H1 (cell line): ENCODE results near the gene TAF4. TPM values are rescaled to one million over a fixed set of nuclear protein-coding genes. Genes with fewer than 3 reads are reported as not detected.

Experiments used
- CTCF ChIA-PET: fragments of 300-600 bp; sonication (Branson Sonifier 250); formaldehyde crosslinking; loops from one replicate; lab custom pipeline; 2021; ENCODE audit not compliant: partially characterized antibody; lab: Charles Lee
- POLR2A ChIA-PET: fragments of 300-600 bp; sonication (Branson Sonifier 250); formaldehyde crosslinking; loops from one replicate; lab custom pipeline; 2021; ENCODE audit warnings: inconsistent platforms; ENCODE audit not compliant: partially characterized antibody; lab: Charles Lee
- DNase-seq, 2 experiments: peaks; one replicate each; pipeline versions ENCODE4 v3.0.0 to v3.0.0-alpha.2; 2010 to 2022; ENCODE audit warnings: low spot score in 2 of 2, low read depth in 1 of 2, mixed read lengths in 1 of 2
- FAIRE-seq: peaks from 2 replicates; lab custom pipeline; 2011; peaks lifted over from hg19 to GRCh38; lab: Jason Lieb, UNC
- H2AFZ ChIP-seq: 2 replicates; pipeline ENCODE4 v1.8.1; 2012; ENCODE audit warnings: low read length, inconsistent platforms
- H2AK5ac ChIP-seq: 2 replicates; pipeline ENCODE4 v1.6.1; 2013; ENCODE audit warnings: low read depth, low read length
- H2BK120ac ChIP-seq: replicated peaks from 2 replicates; pipeline ENCODE3; 2013; ENCODE audit warnings: low read depth, low read length, inconsistent platforms
- H2BK12ac ChIP-seq: 2 replicates; pipeline ENCODE4 v1.6.1; 2013; ENCODE audit warnings: low read depth, low read length
- H2BK15ac ChIP-seq: 2 replicates; pipeline ENCODE4 v1.6.1; 2013; ENCODE audit warnings: low read length
- H2BK20ac ChIP-seq: 2 replicates; pipeline ENCODE4 v1.6.1; 2013; ENCODE audit warnings: low read length
- H2BK5ac ChIP-seq: 2 replicates; pipeline ENCODE4 v1.6.1; 2013; ENCODE audit warnings: low read depth, low read length
- H3K14ac ChIP-seq: 2 replicates; pipeline ENCODE4 v1.6.1; 2013; ENCODE audit warnings: inconsistent platforms; ENCODE audit not compliant: insufficient read length
- H3K18ac ChIP-seq: 2 replicates; pipeline ENCODE4 v1.6.1; 2013; ENCODE audit warnings: low read length; ENCODE audit errors: extremely low read depth
- H3K23ac ChIP-seq: 2 replicates; pipeline ENCODE4 v1.6.1; 2013; ENCODE audit warnings: inconsistent platforms; ENCODE audit not compliant: insufficient read length
- H3K23me2 ChIP-seq: 2 replicates; pipeline ENCODE4 v1.6.1; 2013; ENCODE audit warnings: low read depth, low read length
- H3K27ac ChIP-seq: 2 replicates; pipeline ENCODE4 v1.6.1; 2011; ENCODE audit warnings: low read depth, low read length, inconsistent platforms
- H3K27me3 ChIP-seq, 4 experiments: replicated peaks in 1 of 4; 1 replicate in 1 of 4; 2 replicates in 3 of 4; pipeline versions ENCODE4 v1.6.1 to v1.8.1; 2011 to 2013; ENCODE audit warnings: low read length in 3 of 4, mild to moderate bottlenecking in 3 of 4, inconsistent platforms in 2 of 4, mixed read lengths in 2 of 4, moderate library complexity in 1 of 4; ENCODE audit not compliant: control insufficient read depth in 3 of 4, insufficient read depth in 3 of 4; ENCODE audit errors: extremely low read depth in 1 of 4
- H3K36me3 ChIP-seq, 4 experiments: 2 replicates each; pipeline versions ENCODE4 v1.6.1 to v1.8.1; 2011 to 2013; ENCODE audit warnings: mild to moderate bottlenecking in 4 of 4, low read length in 3 of 4, moderate library complexity in 2 of 4, control low read depth in 1 of 4, inconsistent platforms in 1 of 4; ENCODE audit not compliant: insufficient read depth in 4 of 4, control insufficient read depth in 2 of 4
- H3K4ac ChIP-seq: replicated peaks from 2 replicates; pipeline ENCODE3; 2013; ENCODE audit warnings: low read length, low read depth, mixed read lengths, inconsistent platforms; ENCODE audit not compliant: insufficient read length
- H3K4me1 ChIP-seq, 4 experiments: replicated peaks in 1 of 4; 1 replicate in 1 of 4; 2 replicates in 3 of 4; pipeline versions ENCODE4 v1.6.1 to v1.8.1; 2011 to 2013; ENCODE audit warnings: low read length in 3 of 4, inconsistent platforms in 2 of 4, mixed read lengths in 1 of 4; ENCODE audit not compliant: insufficient read depth in 4 of 4, control insufficient read depth in 3 of 4
- H3K4me2 ChIP-seq, 2 experiments: 2 replicates each; pipeline versions ENCODE4 v1.6.1 to v1.8.1; 2011 to 2013; ENCODE audit warnings: low read depth in 2 of 2, low read length in 2 of 2, control low read depth in 1 of 2, inconsistent platforms in 1 of 2, mild to moderate bottlenecking in 1 of 2; ENCODE audit not compliant: insufficient read depth in 1 of 2
- H3K4me3 ChIP-seq, 4 experiments: fragments of 200-600, 300-600 bp in 1 of 4; sonication (generic), shearing (Covaris generic), sonication (Bioruptor Twin) in 1 of 4; 2 replicates each; pipeline versions ENCODE4 v1.5.1 to v1.8.1; 2011 to 2016; ENCODE audit warnings: low read length in 4 of 4, low read depth in 3 of 4, control low read depth in 2 of 4, inconsistent platforms in 2 of 4, mild to moderate bottlenecking in 2 of 4, mixed read lengths in 1 of 4, moderate library complexity in 1 of 4; ENCODE audit not compliant: insufficient read depth in 2 of 4; ENCODE audit errors: extremely low read depth in 1 of 4
- H3K56ac ChIP-seq: replicated peaks from 2 replicates; pipeline ENCODE3; 2013; ENCODE audit warnings: low read depth, mild to moderate bottlenecking, mixed read lengths, low read length, inconsistent platforms; ENCODE audit not compliant: insufficient read length
- H3K79me1 ChIP-seq: 2 replicates; pipeline ENCODE4 v1.6.1; 2013; ENCODE audit warnings: low read depth, low read length, control low read depth
- H3K79me2 ChIP-seq, 2 experiments: 2 replicates each; pipeline versions ENCODE4 v1.6.1 to v1.8.1; 2012 to 2013; ENCODE audit warnings: low read length in 2 of 2, mild to moderate bottlenecking in 2 of 2, inconsistent platforms in 1 of 2; ENCODE audit not compliant: insufficient read depth in 2 of 2, control insufficient read depth in 1 of 2
- H3K9ac ChIP-seq, 4 experiments: replicated peaks in 1 of 4; 1 replicate in 1 of 4; 2 replicates in 3 of 4; pipeline versions ENCODE4 v1.6.1 to v1.8.1; 2011 to 2013; ENCODE audit warnings: low read depth in 3 of 4, low read length in 3 of 4, control low read depth in 2 of 4, mild to moderate bottlenecking in 2 of 4, moderate library complexity in 2 of 4, inconsistent platforms in 1 of 4; ENCODE audit errors: extremely low read depth in 1 of 4
- H3K9me3 ChIP-seq, 2 experiments: 2 replicates each; pipeline versions ENCODE4 v1.6.1 to v1.8.1; 2012 to 2013; ENCODE audit warnings: mild to moderate bottlenecking in 2 of 2, moderate library complexity in 2 of 2, control low read depth in 1 of 2, inconsistent platforms in 1 of 2, low read depth in 1 of 2, low read length in 1 of 2, mixed read lengths in 1 of 2; ENCODE audit not compliant: insufficient read depth in 2 of 2
- H4K20me1 ChIP-seq, 2 experiments: replicated peaks in 1 of 2; 2 replicates each; pipeline versions ENCODE3 to v1.8.1; 2011 to 2013; ENCODE audit warnings: inconsistent platforms in 2 of 2, low read length in 2 of 2, mild to moderate bottlenecking in 1 of 2; ENCODE audit not compliant: insufficient read depth in 2 of 2, control insufficient read depth in 1 of 2
- H4K5ac ChIP-seq: 2 replicates; pipeline ENCODE4 v1.6.1; 2013; ENCODE audit warnings: low read length, low read depth, mixed read lengths, inconsistent platforms; ENCODE audit not compliant: insufficient read length
- H4K8ac ChIP-seq: 2 replicates; pipeline ENCODE4 v1.8.0; 2013; ENCODE audit warnings: mild to moderate bottlenecking, moderate library complexity, low read length, inconsistent platforms; ENCODE audit not compliant: insufficient read depth; ENCODE audit errors: extremely low read depth
- H4K91ac ChIP-seq: replicated peaks from 2 replicates; pipeline ENCODE3; 2013; ENCODE audit warnings: low read length, mixed read lengths, inconsistent platforms; ENCODE audit not compliant: insufficient read length
- ATF2 ChIP-seq: IDR thresholded peaks from 2 replicates; pipeline ENCODE4 v1.6.1; 2012; ENCODE audit warnings: low read length, inconsistent platforms
- CBX5 ChIP-seq: fragments of 300-800, 300-1000 bp; sonication (generic); IDR thresholded peaks from 2 replicates; pipeline ENCODE4 v1.7.1; 2016; ENCODE audit warnings: antibody characterized with exemption, low read length, low read depth
- CTCF ChIP-seq, 3 experiments: IDR thresholded peaks; 1 replicate in 2 of 3; 2 replicates in 1 of 3; pipeline versions ENCODE4 v1.5.1 to v1.6.1; 2011; ENCODE audit warnings: low read length in 3 of 3, mild to moderate bottlenecking in 3 of 3, inconsistent platforms in 2 of 3, low read depth in 1 of 3, moderate library complexity in 1 of 3; ENCODE audit not compliant: insufficient read depth in 1 of 3; ENCODE audit errors: control extremely low read depth in 1 of 3
- EP300 ChIP-seq, 2 experiments: IDR thresholded peaks; 1 replicate in 1 of 2; 2 replicates in 1 of 2; pipeline ENCODE4 v1.6.1; 2011 to 2012; ENCODE audit warnings: low read depth in 2 of 2, low read length in 2 of 2, mild to moderate bottlenecking in 2 of 2, borderline replicate concordance in 1 of 2, inconsistent platforms in 1 of 2, moderate library complexity in 1 of 2
- HDAC6 ChIP-seq: IDR thresholded peaks from one replicate; pipeline ENCODE4 v1.7.1; 2012; ENCODE audit warnings: low read depth, mild to moderate bottlenecking, inconsistent platforms, low read length, moderate library complexity
- RAD21 ChIP-seq, 2 experiments: IDR thresholded peaks in 1 of 2; conservative IDR thresholded peaks in 1 of 2; 2 replicates each; pipeline ENCODE4 v1.6.1; 2011; ENCODE audit warnings: low read depth in 2 of 2, low read length in 2 of 2, improper control_type of control experiment in 1 of 2, inconsistent platforms in 1 of 2, mild to moderate bottlenecking in 1 of 2, moderate library complexity in 1 of 2
- TAF1 ChIP-seq: IDR thresholded peaks from 2 replicates; pipeline ENCODE4 v1.6.1; 2011; ENCODE audit warnings: mild to moderate bottlenecking, low read depth, low read length
- WGBS, 2 experiments: shearing (Covaris generic) in 1 of 2; methylation state at CpG; one replicate each; pipeline versions ENCODE4 v1.1.6 to v1.1.7; 2013 to 2015; ENCODE audit warnings: low lambda C conversion rate in 2 of 2, mixed read lengths in 2 of 2, inconsistent platforms in 1 of 2, low coverage in 1 of 2, missing lambda C conversion rate in 1 of 2; ENCODE audit not compliant: insufficient replicate concordance in 2 of 2, insufficient coverage in 1 of 2, insufficient read length in 1 of 2; ENCODE audit errors: extremely low coverage in 1 of 2, missing lambda C conversion rate in 1 of 2; 5-methylcytosine and 5-hydroxymethylcytosine counted together
- polyA plus RNA-seq, 7 experiments: library from polyadenylated mRNA; depleted of rRNA in 3 of 7; stranded (reverse) in 5 of 7; unstranded in 2 of 7; fragments of >200 nt in 5 of 7; fragments of 200-250 nt in 2 of 7; gene quantifications; 1 replicate in 5 of 7; 2 replicates in 1 of 7; 4 replicates in 1 of 7; pipeline versions ENCODE4 v1.2.1 to v1.2.3, GENCODE V29; 2011 to 2013; ENCODE audit warnings: missing spikeins in 2 of 7, mixed read lengths in 2 of 7
- total RNA-seq: library from RNA; stranded (reverse); fragmentation: NEBNext Ultra II Directional; extraction: Animal tissue kit (Norgen Biotek cat#: 25700); gene quantifications from 2 replicates; pipeline ENCODE4 v1.2.1, GENCODE V29; 2021
- TF ChIP-seq, protein P1 (sequence below): IDR thresholded peaks from 2 replicates; pipeline ENCODE4 v1.6.1; 2011; ENCODE audit warnings: low read depth, mild to moderate bottlenecking, low read length; ENCODE audit not compliant: insufficient read depth

TAF4 gene
- total and polyA plus RNA-seq, 2 of the 8 experiments (the other 6 are each of a cell fraction or from before 2014, with no cell fraction given): 16.0 to 30.1 TPM

GRCh38 chr20:62009322-62009721, 56.4 kb downstream of the TAF4 start:
- H3K23me2 ChIP-seq: no peaks in the 10 kb centered on the region
- no peak overlapping the region for H2AK5ac ChIP-seq
- no peak overlapping the region for H3K4me2 ChIP-seq
- H3K27me3 ChIP-seq: no peaks in the 10 kb centered on the region
- FAIRE-seq: no peak
- H3K56ac ChIP-seq: no peak overlapping the region
- peaks cover 0 to 2% (median 0%) of the 10 kb centered on the region in 4 experiments; a peak in 2 of 7 replicates for H3K4me1 ChIP-seq
- H3K9ac ChIP-seq: no peak overlapping the region
- H2BK20ac ChIP-seq: no peak overlapping the region
- H2AFZ ChIP-seq: no peak overlapping the region
- H2BK120ac ChIP-seq: no peak overlapping the region
- WGBS, 2 experiments: 95% methylated on average over 13 of the region's 13 CpGs; no CpG with 5 or more reads in 1 of the 2 experiments
- H2BK12ac ChIP-seq: no peak overlapping the region
- H4K91ac ChIP-seq: no peak overlapping the region
- no peak overlapping the region for H3K4me3 ChIP-seq
- H3K79me1 ChIP-seq: peaks cover 4% of the 10 kb centered on the region
- no peak overlapping the region for H4K5ac ChIP-seq
- no peak overlapping the region for H2BK15ac ChIP-seq
- no peaks in the 10 kb centered on the region for H3K9me3 ChIP-seq
- CTCF ChIA-PET: interaction anchor here (0.7 to 2.4 kb wide), 8 partner anchors 28 to 147 kb away, joined by 3 to 12 read pairs (median 4); no protein-coding TSS in a partner anchor
- POLR2A ChIA-PET: no interaction called here
- H3K36me3 ChIP-seq: peaks cover 16 to 41% (median 35%) of the 10 kb centered on the region in 4 experiments; a peak in 7 of 8 replicates
- no peak overlapping the region for H3K4ac ChIP-seq
- H3K23ac ChIP-seq: no peak overlapping the region
- H3K14ac ChIP-seq: no peak overlapping the region
- H2BK5ac ChIP-seq: no peak overlapping the region
- H4K8ac ChIP-seq: no peak overlapping the region
- H3K79me2 ChIP-seq: peaks cover 0 to 9% of the 10 kb centered on the region in 2 experiments; a peak in 1 of 4 replicates
- no peak overlapping the region for H3K27ac ChIP-seq
- H4K20me1 ChIP-seq: peaks cover 9 to 22% of the 10 kb centered on the region in 2 experiments
- DNase-seq: no peak
- H3K18ac ChIP-seq: no peak overlapping the region
- TF ChIP-seq EP300 (IDR thresholded peaks at IDR 0.05; ENCODE audit: borderline replicate concordance in 1 of 2, low read depth in 2 of 2, low read length in 2 of 2) (no peak), CTCF (IDR thresholded peaks at IDR 0.05; ENCODE audit: control extremely low read depth in 1 of 3, insufficient read depth in 1 of 3, low read depth in 1 of 3, low read length in 3 of 3) (no peak), TAF1 (no peak), HDAC6 (no peak), CBX5 (no peak), ATF2 (no peak), RAD21 (IDR thresholded peaks at IDR 0.05 in 1 of 2, conservative IDR thresholded peaks at IDR 0.05 in 1 of 2; ENCODE audit: low read depth in 2 of 2, low read length in 2 of 2) (no peak)
- TF ChIP-seq, protein P1, sequence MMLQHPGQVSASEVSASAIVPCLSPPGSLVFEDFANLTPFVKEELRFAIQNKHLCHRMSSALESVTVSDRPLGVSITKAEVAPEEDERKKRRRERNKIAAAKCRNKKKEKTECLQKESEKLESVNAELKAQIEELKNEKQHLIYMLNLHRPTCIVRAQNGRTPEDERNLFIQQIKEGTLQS: no peak
